ENCODE measurements around the gene CTSD.

CTSD gene

GRCh38 chr11:1727096-1727690 lies 36.5 kb downstream of the CTSD start:
- DNase-seq, result no peak

GRCh38 chr11:1719781-1720180 lies 43.9 kb downstream of the CTSD start:
- DNase-seq, result no peak

GRCh38 chr11:1718326-1718725 lies 45.4 kb downstream of the CTSD start:
- no peak for DNase-seq

- no peak for DNase-seq
These were observed 46.0 kb downstream of the CTSD start for GRCh38 chr11:1717745-1718144.

- no peak for DNase-seq
These were observed 48.5 kb downstream of the CTSD start for GRCh38 chr11:1714908-1715885.

GRCh38 chr11:1708716-1709115 lies 55.0 kb downstream of the CTSD start:
- no peak for DNase-seq

GRCh38 chr11:1707751-1708150 lies 56.0 kb downstream of the CTSD start:
- no peak for DNase-seq

- peak; percentile 48 for DNase-seq
These were observed 56.9 kb downstream of the CTSD start for GRCh38 chr11:1706634-1707400.

- no peak for DNase-seq
These were observed 58.3 kb downstream of the CTSD start for GRCh38 chr11:1705126-1706052.

GRCh38 chr11:1703146-1703545 lies 60.6 kb downstream of the CTSD start:
- no peak for DNase-seq
